Naive thymus-derived CD4-positive, alpha-beta T cell (primary cell): ENCODE results near the gene C2CD3. TPM values are rescaled to one million over a fixed set of nuclear protein-coding genes. Genes with fewer than 3 reads are reported as not detected.

Experiments used
- ATAC-seq: fragments of 150-1000 bp; cut with Tn5 transposase; 2 replicates; pipeline ENCODE4 v1.10.0; 2021; ENCODE audit warnings: mild to moderate bottlenecking, moderate library complexity
- CTCF ChIA-PET: fragments of 350-600 bp; sonication (Branson Sonifier 250); formaldehyde crosslinking; loops from one replicate; lab custom pipeline; 2021; ENCODE audit warnings: antibody characterized with exemption; lab: Charles Lee
- POLR2A ChIA-PET: fragments of 350-600 bp; sonication (Branson Sonifier 250); formaldehyde crosslinking; loops from one replicate; lab custom pipeline; 2021; ENCODE audit warnings: antibody characterized with exemption, inconsistent platforms; lab: Charles Lee
- DNase-seq, 9 donors: peaks; one replicate each; pipeline versions ENCODE4 v3.0.0 to v3.0.0-alpha.2; 2020 to 2022; ENCODE audit warnings: mixed read lengths in 1 of 9
- H3K27ac ChIP-seq: one replicate; pipeline ENCODE4 v1.7.0; 2013; ENCODE audit warnings: mild to moderate bottlenecking, low read depth, low read length, moderate library complexity
- H3K27me3 ChIP-seq, 2 donors: one replicate each; pipeline ENCODE4 v1.7.0; 2013; ENCODE audit warnings: low read length in 2 of 2, mild to moderate bottlenecking in 2 of 2, moderate library complexity in 2 of 2; ENCODE audit not compliant: control insufficient read depth in 2 of 2, insufficient read depth in 2 of 2
- H3K36me3 ChIP-seq, 3 experiments: 1 replicate in 2 of 3; 2 replicates in 1 of 3; pipeline ENCODE4 v1.7.0; 2013; ENCODE audit warnings: low read length in 3 of 3, mild to moderate bottlenecking in 3 of 3, moderate library complexity in 1 of 3; ENCODE audit not compliant: insufficient read depth in 3 of 3, control insufficient read depth in 2 of 3
- H3K4me1 ChIP-seq, 2 donors: one replicate each; pipeline ENCODE4 v1.7.0; 2013; ENCODE audit warnings: low read length in 2 of 2, mild to moderate bottlenecking in 2 of 2, moderate library complexity in 1 of 2; ENCODE audit not compliant: control insufficient read depth in 2 of 2, insufficient read depth in 2 of 2
- H3K4me3 ChIP-seq: 2 replicates; pipeline ENCODE4 v1.7.0; 2013; ENCODE audit warnings: mild to moderate bottlenecking, low read length
- H3K9me3 ChIP-seq, 3 experiments: 1 replicate in 2 of 3; 2 replicates in 1 of 3; pipeline ENCODE4 v1.7.0; 2013; ENCODE audit warnings: low read length in 3 of 3; ENCODE audit not compliant: control insufficient read depth in 2 of 3
- H3K27ac Mint-ChIP-seq, 9 donors: one replicate each; pipeline ENCODE4 v1.8.0; 2020 to 2022; ENCODE audit warnings: mixed read lengths in 9 of 9, mild to moderate bottlenecking in 8 of 9, moderate library complexity in 5 of 9, inconsistent platforms in 2 of 9
- H3K27me3 Mint-ChIP-seq, 5 donors: one replicate each; pipeline ENCODE4 v1.8.0; 2021 to 2022; ENCODE audit warnings: mixed read lengths in 5 of 5, mild to moderate bottlenecking in 1 of 5
- H3K36me3 Mint-ChIP-seq, 5 donors: one replicate each; pipeline ENCODE4 v1.8.0; 2020 to 2022; ENCODE audit warnings: mixed read lengths in 5 of 5, mild to moderate bottlenecking in 3 of 5, inconsistent platforms in 1 of 5
- H3K4me1 Mint-ChIP-seq, 7 donors: one replicate each; pipeline ENCODE4 v1.8.0; 2020 to 2022; ENCODE audit warnings: mixed read lengths in 7 of 7, mild to moderate bottlenecking in 3 of 7, inconsistent platforms in 1 of 7
- H3K4me3 Mint-ChIP-seq, 10 donors: one replicate each; pipeline ENCODE4 v1.8.0; 2020 to 2022; ENCODE audit warnings: mild to moderate bottlenecking in 10 of 10, mixed read lengths in 10 of 10, moderate library complexity in 6 of 10, inconsistent platforms in 2 of 10
- H3K9me3 Mint-ChIP-seq, 11 donors: one replicate each; pipeline ENCODE4 v1.8.0; 2020 to 2022; ENCODE audit warnings: mixed read lengths in 11 of 11, mild to moderate bottlenecking in 4 of 11, inconsistent platforms in 1 of 11, moderate library complexity in 1 of 11
- intact Hi-C, 2 donors: fragments of 100-400 bp; cut with micrococcal nuclease; formaldehyde crosslinking; loops; one replicate each; pipeline ENCODE4 v1.15.1; 2023
- polyA plus RNA-seq, 2 donors: library from polyadenylated mRNA; unstranded; fragments of 300-500 nt; fragmentation: Illumina TruSeq; gene quantifications; one replicate each; pipeline ENCODE4 v1.2.3, GENCODE V29; 2021
- total RNA-seq, 6 experiments: library from RNA in 5 of 6; stranded (reverse) in 5 of 6; gene quantifications; 1 replicate in 5 of 6; 2 replicates in 1 of 6; pipeline ENCODE4 v1.2.3 and lab custom pipeline; 2021 to 2026

The C2CD3 gene
- total and polyA plus RNA-seq, 7 experiments from 2014 or later, result 8.0 to 42.5 (median 34.6) TPM

- peak overlapping the region; percentile 61 for H3K27ac ChIP-seq
- H3K27me3 Mint-ChIP-seq, result no peaks in the 10 kb centered on the region
These were observed 161.0 kb downstream of the C2CD3 start for GRCh38 chr11:74009675-74010305.

DNA sequence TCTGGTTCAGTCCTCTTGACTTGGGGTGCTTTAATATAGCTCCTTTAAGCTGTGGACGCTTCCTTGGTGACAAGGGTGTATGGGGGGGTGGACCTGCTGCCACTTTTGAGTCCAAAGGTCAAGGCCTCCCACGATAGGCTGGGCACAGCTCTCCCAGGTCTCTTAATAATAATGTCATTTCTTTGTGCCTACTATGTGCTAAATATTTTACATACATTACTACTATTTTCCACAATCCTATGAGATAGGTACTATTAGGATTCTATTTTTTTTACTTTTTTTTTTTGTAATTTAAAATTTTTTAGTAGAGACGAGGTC lies 161.6 kb downstream of the C2CD3 start:
- peak overlapping the region in 6 of 10 donors; percentile 23 to 66 (median 38) for H3K4me3 Mint-ChIP-seq
- CTCF ChIA-PET, result no interaction called here
- intact Hi-C loops, result no loop called here
- Histone ChIP-seq H3K4me1 (peaks cover 92 to 95% of the 10 kb centered on the region in 2 donors), H3K27me3 (no peaks in the 10 kb centered on the region), H3K36me3 (no peaks in the 10 kb centered on the region), H3K9me3 (no peaks in the 10 kb centered on the region), H3K27ac (peak overlapping the region; percentile 48), H3K4me3 (no peak overlapping the region)
- peaks cover 48 to 99% (median 87%) of the 10 kb centered on the region in 7 donors for H3K4me1 Mint-ChIP-seq
- POLR2A ChIA-PET, result interaction anchor here (0.6 to 13.4 kb wide), 6 partner anchors 14 to 49 kb away, joined by 3 to 237 read pairs (median 13); partner anchors contain the start of gene UCP2
- H3K36me3 Mint-ChIP-seq, result peaks cover 0 to 12% (median 0%) of the 10 kb centered on the region in 5 donors
- H3K27ac Mint-ChIP-seq, result peak overlapping the region; percentile 76 to 96 (median 89)
- no peak for ATAC-seq
- DNase-seq, result no peak
- no peaks in the 10 kb centered on the region for H3K9me3 Mint-ChIP-seq
- no peaks in the 10 kb centered on the region for H3K27me3 Mint-ChIP-seq

More at GRCh38 chr11:74009675-74010305, 161.0 kb downstream of the C2CD3 start:
- Mint-ChIP-seq H3K36me3 (peaks cover 0 to 12% (median 0%) of the 10 kb centered on the region in 5 donors), H3K9me3 (no peaks in the 10 kb centered on the region), H3K27ac (peak overlapping the region; percentile 80 to 98 (median 94)), H3K4me1 (peaks cover 47 to 99% (median 87%) of the 10 kb centered on the region in 7 donors), H3K4me3 (peak overlapping the region in 7 of 10 donors; percentile 52 to 81 (median 68))
- no peaks in the 10 kb centered on the region for H3K36me3 ChIP-seq
- H3K27me3 ChIP-seq, result no peaks in the 10 kb centered on the region
- POLR2A ChIA-PET, result interaction anchor here (0.6 to 14.0 kb wide), 10 partner anchors 10 to 49 kb away, joined by 3 to 237 read pairs (median 6); partner anchors contain the start of gene UCP2
- DNase-seq (no peak), ATAC-seq (no peak)
- no peaks in the 10 kb centered on the region for H3K9me3 ChIP-seq
- H3K4me3 ChIP-seq, result no peak overlapping the region
- CTCF ChIA-PET, result interaction anchor here (0.5 to 1.4 kb wide), 4 partner anchors 15 to 216 kb away, joined by 3 to 4 read pairs (median 4); no protein-coding TSS in a partner anchor
- peaks cover 88 to 95% of the 10 kb centered on the region in 2 donors for H3K4me1 ChIP-seq
- intact Hi-C loops, result loop anchor here in 1 of 2 donors (1.0 to 2.0 kb wide), 2 partner anchors 15 to 45 kb away; no protein-coding TSS in a partner anchor

DNA sequence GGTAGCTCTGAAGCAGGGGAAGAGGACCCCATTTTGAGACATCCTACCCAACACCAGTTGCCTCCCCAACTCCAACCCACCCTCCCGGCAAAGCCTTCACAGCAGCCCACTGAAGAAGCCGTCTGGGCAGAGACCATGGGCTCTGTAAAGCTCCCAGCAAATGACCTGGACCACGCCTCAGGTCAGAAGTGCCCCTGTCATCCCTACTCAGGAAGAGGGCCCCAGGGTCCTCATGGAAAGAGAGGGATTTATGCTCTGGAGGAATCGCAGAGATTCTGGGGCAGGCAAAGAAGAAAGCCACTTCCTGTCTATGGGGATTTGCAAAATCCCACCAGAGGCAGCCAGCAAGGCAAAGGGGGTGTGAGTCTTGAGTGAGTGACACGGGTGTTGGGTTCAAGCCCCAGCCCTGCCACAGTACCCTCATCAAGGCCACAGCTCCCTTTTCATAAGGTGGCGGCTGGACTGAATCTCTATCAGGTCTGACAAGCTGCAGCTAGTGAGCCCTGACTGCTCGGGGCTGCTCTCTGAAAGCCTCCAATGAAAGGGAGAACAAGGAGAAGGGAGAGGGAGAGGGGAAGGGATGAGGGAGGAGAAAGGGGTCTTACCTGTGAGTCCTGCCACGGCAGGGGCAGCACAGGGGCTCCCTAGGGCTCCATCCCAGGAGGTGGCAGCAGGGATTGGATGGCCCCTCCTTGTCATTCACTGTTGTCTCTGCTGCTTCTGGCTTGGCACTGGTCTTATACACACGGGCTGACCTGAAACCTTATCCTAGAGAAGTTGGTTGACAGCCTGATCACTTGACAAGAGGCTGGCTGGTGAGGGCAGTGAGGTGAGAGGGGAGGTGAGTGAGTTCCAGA lies 162.2 kb downstream of the C2CD3 start, which contains the start of gene UCP3:
UCP3 (minus strand) TSS at position 713 of the 857 bp plus-strand sequence. CDS start 2,043 bp downstream, outside the sequence.
- H3K36me3 ChIP-seq, result peaks cover 0 to under 1% (median 0%) of the 10 kb centered on the region in 3 experiments
- peaks cover 0 to 16% (median 0%) of the 10 kb centered on the region in 5 donors for H3K36me3 Mint-ChIP-seq
- intact Hi-C loops, result no loop called here
- H3K9me3 Mint-ChIP-seq, result no peaks in the 10 kb centered on the region
- ChIA-PET CTCF (interaction anchor here (0.9 to 1.8 kb wide), 2 partner anchors 28 to 44 kb away, joined by 3 to 5 read pairs; no protein-coding TSS in a partner anchor), POLR2A (interaction anchor here (0.7 to 13.4 kb wide), 5 partner anchors 13 to 43 kb away, joined by 4 to 237 read pairs (median 21); partner anchors contain the start of gene UCP2)
- no peaks in the 10 kb centered on the region for H3K27me3 ChIP-seq
- DNase-seq (no peak), ATAC-seq (no peak)
- H3K9me3 ChIP-seq, result no peaks in the 10 kb centered on the region
- no peak within 1 kb of the TSS for H3K4me3 ChIP-seq
- no peaks in the 10 kb centered on the region for H3K27me3 Mint-ChIP-seq
- peak within 1 kb of the TSS in 8 of 10 donors; percentile 23 to 76 (median 60) for H3K4me3 Mint-ChIP-seq
- H3K4me1 ChIP-seq, result peaks cover 95 to 96% of the 10 kb centered on the region in 2 donors
- peak within 1 kb of the TSS; percentile 90 to 98 (median 94) for H3K27ac Mint-ChIP-seq
- H3K4me1 Mint-ChIP-seq, result peaks cover 51 to 99% (median 89%) of the 10 kb centered on the region in 7 donors
- peak within 1 kb of the TSS; percentile 61 for H3K27ac ChIP-seq

- H3K27ac ChIP-seq, result peak overlapping the region; percentile 48
- Mint-ChIP-seq H3K36me3 (peaks cover 5 to 21% (median 5%) of the 10 kb centered on the region in 5 donors), H3K27ac (peak overlapping the region; percentile 76 to 96 (median 89)), H3K4me1 (peaks cover 56 to 99% (median 95%) of the 10 kb centered on the region in 7 donors), H3K9me3 (no peaks in the 10 kb centered on the region), H3K27me3 (no peaks in the 10 kb centered on the region), H3K4me3 (peak overlapping the region in 5 of 10 donors; percentile 32 to 74 (median 43))
- no peaks in the 10 kb centered on the region for H3K9me3 ChIP-seq
- CTCF ChIA-PET, result interaction anchor here (0.9 to 1.8 kb wide), 2 partner anchors 27 to 44 kb away, joined by 3 to 5 read pairs; no protein-coding TSS in a partner anchor
- POLR2A ChIA-PET, result interaction anchor here (0.7 to 13.4 kb wide), 5 partner anchors 8 to 40 kb away, joined by 3 to 237 read pairs (median 21); partner anchors contain the start of gene UCP2
- no peaks in the 10 kb centered on the region for H3K27me3 ChIP-seq
- H3K36me3 ChIP-seq, result peaks cover 0 to 9% (median 0%) of the 10 kb centered on the region in 3 experiments
- ATAC-seq (no peak), DNase-seq (no peak)
- no peak overlapping the region for H3K4me3 ChIP-seq
- H3K4me1 ChIP-seq, result peaks cover 88 to 90% of the 10 kb centered on the region in 2 donors
- intact Hi-C loops, result no loop called here
These were observed 163.0 kb downstream of the C2CD3 start for GRCh38 chr11:74007691-74008372.

DNA sequence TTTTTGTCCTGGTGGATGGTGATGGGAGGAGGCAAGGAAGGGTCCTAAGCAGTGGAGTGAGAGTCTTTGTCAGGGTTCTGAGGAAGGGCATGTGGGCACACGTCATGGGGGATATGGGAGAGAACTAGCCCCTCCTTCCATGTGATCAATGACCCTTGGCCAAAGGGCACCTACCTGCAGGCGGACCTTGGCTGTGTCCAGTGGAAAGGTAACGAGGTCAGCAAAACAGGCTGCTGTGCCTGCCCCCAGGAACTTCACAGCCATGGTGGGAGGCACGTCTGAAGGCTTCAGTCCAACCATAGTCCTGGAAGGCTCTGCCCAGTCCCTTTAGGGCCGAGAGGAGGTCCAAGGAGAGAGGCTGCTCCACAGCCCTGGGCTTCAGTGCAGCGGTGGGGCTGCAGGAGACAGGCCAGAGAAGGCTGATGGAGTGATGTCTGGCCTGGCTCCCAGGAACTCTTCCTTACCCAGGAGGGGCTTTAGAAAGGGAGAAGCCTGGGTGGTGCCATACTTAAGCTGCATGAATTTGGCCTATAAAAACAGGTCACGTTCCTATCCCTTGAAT lies 164.0 kb downstream of the C2CD3 start:
- ChIA-PET CTCF (interaction anchor here (1.8 kb wide), 1 partner anchor 26 kb away, joined by 5 read pairs; no protein-coding TSS in a partner anchor), POLR2A (interaction anchor here (0.7 to 13.4 kb wide), 4 partner anchors 9 to 35 kb away, joined by 3 to 237 read pairs (median 31); partner anchors contain the start of gene UCP2)
- H3K27ac Mint-ChIP-seq, result peak overlapping the region; percentile 25 to 99 (median 94)
- H3K9me3 ChIP-seq, result no peaks in the 10 kb centered on the region
- H3K27ac ChIP-seq, result peak overlapping the region; percentile 75
- ATAC-seq, result no peak
- no peaks in the 10 kb centered on the region for H3K9me3 Mint-ChIP-seq
- H3K4me1 Mint-ChIP-seq, result peaks cover 58 to 95% (median 87%) of the 10 kb centered on the region in 7 donors
- DNase-seq, result peak in 1 of 9 donors; percentile 20
- intact Hi-C loops, result no loop called here
- H3K4me3 Mint-ChIP-seq, result peak overlapping the region in 9 of 10 donors; percentile 10 to 87 (median 43)
- H3K27me3 Mint-ChIP-seq, result no peaks in the 10 kb centered on the region
- H3K4me3 ChIP-seq, result no peak overlapping the region
- H3K27me3 ChIP-seq, result no peaks in the 10 kb centered on the region
- peaks cover 5 to 24% (median 6%) of the 10 kb centered on the region in 5 donors for H3K36me3 Mint-ChIP-seq
- peaks cover 78 to 80% of the 10 kb centered on the region in 2 donors for H3K4me1 ChIP-seq
- peaks cover 0 to 11% (median 0%) of the 10 kb centered on the region in 3 experiments for H3K36me3 ChIP-seq
